Mammary epithelial cell (primary cell): ENCODE measurements around the gene CPNE1.

ENCODE experiments used
- EZH2 ChIP-seq: IDR thresholded peaks from 2 replicates; pipeline ENCODE4 v1.6.1; 2012; ENCODE audit warnings: low read length, inconsistent platforms, borderline replicate concordance
- TF ChIP-seq, protein P1 (sequence below), 2 donors: IDR thresholded peaks in 1 of 2; conservative IDR thresholded peaks in 1 of 2; 2 replicates each; pipeline ENCODE4 v1.5.1; 2011 to 2012; ENCODE audit warnings: inconsistent platforms in 2 of 2, low read length in 2 of 2, mild to moderate bottlenecking in 2 of 2, control low read depth in 1 of 2, low read depth in 1 of 2; ENCODE audit not compliant: insufficient read depth in 1 of 2; ENCODE audit errors: extremely low read depth in 1 of 2

DNA sequence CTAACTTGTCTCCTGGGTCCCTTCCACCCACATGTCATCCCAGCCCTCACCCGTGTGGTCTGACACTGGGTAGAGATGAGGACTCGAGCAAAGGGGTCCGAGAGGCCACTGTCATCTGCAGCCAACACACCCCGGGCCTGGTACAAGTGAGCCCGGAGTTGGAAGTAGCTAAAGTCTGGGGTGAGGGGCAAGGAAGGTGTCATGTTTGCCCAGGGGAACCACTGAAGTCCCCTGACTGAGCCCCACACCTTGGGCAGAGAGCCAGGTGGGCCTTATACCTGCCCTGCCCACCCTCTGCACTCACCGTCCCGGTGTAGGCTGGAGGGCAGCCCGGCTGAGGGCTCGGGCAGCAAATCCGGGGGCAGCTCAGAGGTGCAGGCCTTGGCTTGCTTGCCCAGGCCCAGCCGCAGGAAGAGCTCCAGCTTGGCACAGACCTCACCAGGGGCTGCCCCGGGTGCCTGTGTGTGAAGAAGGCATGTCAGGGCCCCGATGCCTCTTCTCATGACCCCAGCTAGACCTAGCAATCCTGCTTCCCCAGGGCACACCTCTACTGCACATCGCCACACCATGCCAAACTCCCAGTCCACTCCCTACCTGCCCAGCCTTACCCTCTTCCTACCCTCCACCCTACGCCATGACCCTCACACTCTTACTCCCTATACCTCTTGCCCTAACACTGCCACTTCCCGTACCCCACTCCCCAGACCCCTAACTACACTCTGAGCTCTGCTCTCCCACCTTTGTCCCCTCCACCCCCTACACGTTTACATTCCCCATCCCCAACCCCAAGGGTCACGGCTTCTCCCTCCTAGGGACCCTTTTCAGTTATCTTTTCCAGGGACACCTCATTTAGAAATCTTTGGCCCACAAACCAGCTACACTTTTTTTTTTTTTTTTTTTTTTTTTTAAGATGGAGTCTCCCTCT lies 80.8 kb downstream of the CPNE1 start:
- TF ChIP-seq, protein P1, sequence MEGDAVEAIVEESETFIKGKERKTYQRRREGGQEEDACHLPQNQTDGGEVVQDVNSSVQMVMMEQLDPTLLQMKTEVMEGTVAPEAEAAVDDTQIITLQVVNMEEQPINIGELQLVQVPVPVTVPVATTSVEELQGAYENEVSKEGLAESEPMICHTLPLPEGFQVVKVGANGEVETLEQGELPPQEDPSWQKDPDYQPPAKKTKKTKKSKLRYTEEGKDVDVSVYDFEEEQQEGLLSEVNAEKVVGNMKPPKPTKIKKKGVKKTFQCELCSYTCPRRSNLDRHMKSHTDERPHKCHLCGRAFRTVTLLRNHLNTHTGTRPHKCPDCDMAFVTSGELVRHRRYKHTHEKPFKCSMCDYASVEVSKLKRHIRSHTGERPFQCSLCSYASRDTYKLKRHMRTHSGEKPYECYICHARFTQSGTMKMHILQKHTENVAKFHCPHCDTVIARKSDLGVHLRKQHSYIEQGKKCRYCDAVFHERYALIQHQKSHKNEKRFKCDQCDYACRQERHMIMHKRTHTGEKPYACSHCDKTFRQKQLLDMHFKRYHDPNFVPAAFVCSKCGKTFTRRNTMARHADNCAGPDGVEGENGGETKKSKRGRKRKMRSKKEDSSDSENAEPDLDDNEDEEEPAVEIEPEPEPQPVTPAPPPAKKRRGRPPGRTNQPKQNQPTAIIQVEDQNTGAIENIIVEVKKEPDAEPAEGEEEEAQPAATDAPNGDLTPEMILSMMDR (conservative IDR thresholded peaks at IDR 0.05 in 1 of 2, IDR thresholded peaks at IDR 0.05 in 1 of 2; ENCODE audit: extremely low read depth in 1 of 2, insufficient read depth in 1 of 2, low read depth in 1 of 2, low read length in 2 of 2), result no peak
- no peak for TF ChIP-seq EZH2
